HG02798 (cell line): ENCODE measurements around the gene SPATS2.

ENCODE experiments used
- ATAC-seq: cut with Tn5 transposase; IDR thresholded peaks from one replicate; pipeline ENCODE4 v1.9.1; 2021; ENCODE audit warnings: mild to moderate bottlenecking; ENCODE audit not compliant: unreplicated experiment, poor library complexity

Gene SPATS2

GRCh38 chr12:49548481-49548821, 181.2 kb downstream of the SPATS2 start:
- no peak for ATAC-seq

GRCh38 chr12:49548822-49549648, 181.8 kb downstream of the SPATS2 start:
- no peak for ATAC-seq

- no peak for ATAC-seq
These were observed 182.8 kb downstream of the SPATS2 start for GRCh38 chr12:49549735-49550692.

GRCh38 chr12:49550693-49551252, 183.5 kb downstream of the SPATS2 start:
- no peak for ATAC-seq

GRCh38 chr12:49552014-49552413, 184.8 kb downstream of the SPATS2 start:
- ATAC-seq, result no peak

GRCh38 chr12:49552425-49552824, 185.2 kb downstream of the SPATS2 start:
- no peak for ATAC-seq

GRCh38 chr12:49552899-49553298, 185.6 kb downstream of the SPATS2 start:
- ATAC-seq, result no peak

- no peak for ATAC-seq
These were observed 186.3 kb downstream of the SPATS2 start for GRCh38 chr12:49553512-49554088.

GRCh38 chr12:49554266-49554665, 187.0 kb downstream of the SPATS2 start:
- ATAC-seq, result no peak

- ATAC-seq, result no peak
These were observed 188.5 kb downstream of the SPATS2 start for GRCh38 chr12:49555631-49556390.

- no peak for ATAC-seq
These were observed 189.3 kb downstream of the SPATS2 start for GRCh38 chr12:49556391-49557186.

GRCh38 chr12:49557187-49557916, 190.1 kb downstream of the SPATS2 start:
- no peak for ATAC-seq

- no peak for ATAC-seq
These were observed 190.6 kb downstream of the SPATS2 start for GRCh38 chr12:49557917-49558215.

GRCh38 chr12:49558526-49558925, 191.3 kb downstream of the SPATS2 start:
- ATAC-seq, result no peak

GRCh38 chr12:49559011-49559675, 191.9 kb downstream of the SPATS2 start:
- no peak for ATAC-seq

GRCh38 chr12:49560695-49561094, 193.4 kb downstream of the SPATS2 start:
- no peak for ATAC-seq

- no peak for ATAC-seq
These were observed 195.0 kb downstream of the SPATS2 start for GRCh38 chr12:49562233-49562632.

GRCh38 chr12:49562831-49563230, 195.6 kb downstream of the SPATS2 start:
- ATAC-seq, result no peak
